Progenitor cell of endocrine pancreas (in vitro differentiated cells): Measurements from ENCODE around the gene DGLUCY. TPM values are rescaled to one million over a fixed set of nuclear protein-coding genes. Genes with fewer than 3 reads are reported as not detected.
A peak's percentile ranks its signal among the peaks of the same experiment; 100 is the strongest.
"Not testable (repeated sequence)": the region's sequence is repeated elsewhere in the genome, so short reads cannot be mapped to it uniquely, and the experiment has no call there.

Experiments used
- DNase-seq: peaks from one replicate; pipeline ENCODE4 v3.0.0; 2021; ENCODE audit warnings: low spot score; ENCODE audit not compliant: unreplicated experiment
- H3K27ac Mint-ChIP-seq: 2 replicates; pipeline ENCODE4 v1.8.0; 2021; ENCODE audit warnings: mild to moderate bottlenecking, moderate library complexity, mixed read lengths
- H3K27me3 Mint-ChIP-seq: 2 replicates; pipeline ENCODE4 v1.8.0; 2021; ENCODE audit warnings: mixed read lengths
- H3K36me3 Mint-ChIP-seq: 2 replicates; pipeline ENCODE4 v1.8.0; 2022; ENCODE audit warnings: mixed read lengths; ENCODE audit not compliant: insufficient read depth
- H3K4me1 Mint-ChIP-seq: 2 replicates; pipeline ENCODE4 v1.8.0; 2021; ENCODE audit warnings: low read depth, mixed read lengths
- H3K4me3 Mint-ChIP-seq: 2 replicates; pipeline ENCODE4 v1.8.0; 2021; ENCODE audit warnings: low read depth, mild to moderate bottlenecking, moderate library complexity, mixed read lengths
- H3K9me3 Mint-ChIP-seq: 2 replicates; pipeline ENCODE4 v1.8.0; 2021; ENCODE audit warnings: low read depth, mixed read lengths
- total RNA-seq: library from RNA; stranded (reverse); gene quantifications from 2 replicates; pipeline ENCODE4 v1.2.1, GENCODE V29; 2021
- TF ChIP-seq, protein P1 (sequence below): fragments of 200-600 bp; sonication (generic); IDR thresholded peaks from one replicate; pipeline ENCODE4 v1.5.0; 2021; ENCODE audit warnings: antibody characterized with exemption, mild to moderate bottlenecking; ENCODE audit not compliant: unreplicated experiment

Gene DGLUCY
- total RNA-seq, 1 donor from 2014 or later = 83.3 TPM

DNA sequence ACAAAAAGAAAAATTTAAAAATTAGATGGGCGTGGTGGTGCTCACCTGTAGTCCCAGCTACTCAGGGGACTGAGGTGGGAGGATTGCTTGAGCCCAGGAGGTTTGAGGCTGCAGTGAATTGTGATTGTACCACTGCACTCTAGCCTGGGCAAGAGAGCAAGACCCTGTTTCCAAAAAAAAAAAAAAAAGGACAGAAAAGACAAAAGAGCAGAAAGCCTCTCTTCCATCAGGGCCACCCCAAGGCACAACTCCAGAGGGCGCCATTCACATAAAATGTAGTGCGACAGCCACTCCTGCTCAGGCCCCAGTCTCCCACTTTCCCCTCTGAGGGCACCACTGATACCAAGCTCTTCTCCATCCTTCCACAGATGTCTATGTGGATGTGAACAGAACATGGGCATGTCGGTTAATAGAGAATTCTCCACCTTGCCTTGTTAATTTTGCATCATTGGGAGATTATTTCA lies 41.8 kb downstream of the DGLUCY start:
- Mint-ChIP-seq H3K4me3 (no peak overlapping the region), H3K36me3 (peaks cover 9% of the 10 kb centered on the region), H3K27me3 (no peaks in the 10 kb centered on the region), H3K27ac (no peak overlapping the region), H3K9me3 (no peaks in the 10 kb centered on the region), H3K4me1 (peaks cover 3% of the 10 kb centered on the region)
- TF ChIP-seq, protein P1, sequence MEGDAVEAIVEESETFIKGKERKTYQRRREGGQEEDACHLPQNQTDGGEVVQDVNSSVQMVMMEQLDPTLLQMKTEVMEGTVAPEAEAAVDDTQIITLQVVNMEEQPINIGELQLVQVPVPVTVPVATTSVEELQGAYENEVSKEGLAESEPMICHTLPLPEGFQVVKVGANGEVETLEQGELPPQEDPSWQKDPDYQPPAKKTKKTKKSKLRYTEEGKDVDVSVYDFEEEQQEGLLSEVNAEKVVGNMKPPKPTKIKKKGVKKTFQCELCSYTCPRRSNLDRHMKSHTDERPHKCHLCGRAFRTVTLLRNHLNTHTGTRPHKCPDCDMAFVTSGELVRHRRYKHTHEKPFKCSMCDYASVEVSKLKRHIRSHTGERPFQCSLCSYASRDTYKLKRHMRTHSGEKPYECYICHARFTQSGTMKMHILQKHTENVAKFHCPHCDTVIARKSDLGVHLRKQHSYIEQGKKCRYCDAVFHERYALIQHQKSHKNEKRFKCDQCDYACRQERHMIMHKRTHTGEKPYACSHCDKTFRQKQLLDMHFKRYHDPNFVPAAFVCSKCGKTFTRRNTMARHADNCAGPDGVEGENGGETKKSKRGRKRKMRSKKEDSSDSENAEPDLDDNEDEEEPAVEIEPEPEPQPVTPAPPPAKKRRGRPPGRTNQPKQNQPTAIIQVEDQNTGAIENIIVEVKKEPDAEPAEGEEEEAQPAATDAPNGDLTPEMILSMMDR = peak; percentile 17
- no peak for DNase-seq

DNA sequence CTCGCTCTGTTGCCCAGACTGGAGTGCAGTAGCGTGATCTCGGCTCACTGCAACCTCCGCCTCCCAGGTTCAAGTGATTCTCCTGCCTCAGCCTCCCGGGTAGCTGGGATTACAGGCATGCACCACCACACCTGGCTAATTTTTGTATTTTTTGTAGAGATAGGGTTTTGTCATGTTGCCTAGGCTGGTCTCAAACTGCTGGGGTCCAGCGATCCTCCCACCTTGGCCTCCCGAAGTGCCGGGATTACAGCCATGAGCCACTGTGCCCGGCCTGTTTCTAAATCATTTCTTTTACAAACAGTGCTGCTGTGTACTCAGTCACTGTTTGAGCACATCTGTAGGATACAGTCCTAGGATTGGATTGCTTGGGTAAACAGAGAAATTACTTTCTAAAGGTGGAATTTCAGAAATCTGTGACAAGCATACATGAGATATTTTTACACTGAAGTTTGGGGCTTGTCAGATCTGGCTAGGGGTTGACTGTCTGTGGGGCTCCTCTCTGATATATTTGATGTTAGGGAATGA lies 42.3 kb downstream of the DGLUCY start:
- H3K4me1 Mint-ChIP-seq, H3K9me3 Mint-ChIP-seq, H3K27ac Mint-ChIP-seq: not testable (repeated sequence)

DNA sequence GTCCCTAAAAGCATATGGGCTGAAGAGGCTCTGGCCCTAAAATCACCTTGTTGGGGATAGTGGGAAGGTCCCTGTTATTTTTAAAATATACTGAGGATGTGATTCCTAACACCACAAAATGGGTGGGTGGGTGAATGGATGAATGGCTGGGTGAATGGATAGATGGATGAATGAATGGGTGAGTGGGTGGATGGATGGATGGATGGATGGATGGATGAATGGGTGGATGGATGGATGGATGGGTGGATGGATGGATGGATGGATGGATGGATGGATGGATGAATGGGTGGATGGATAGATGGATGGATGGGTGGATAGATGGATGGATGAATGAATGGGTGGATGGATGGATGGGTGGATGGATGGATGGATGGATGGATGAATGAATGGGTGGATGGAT lies 43.0 kb downstream of the DGLUCY start:
- H3K27ac Mint-ChIP-seq, H3K9me3 Mint-ChIP-seq, H3K4me1 Mint-ChIP-seq, DNase-seq, H3K27me3 Mint-ChIP-seq, H3K4me3 Mint-ChIP-seq: not testable (repeated sequence)
- peaks cover 13% of the 10 kb centered on the region for H3K36me3 Mint-ChIP-seq

More for the DNA sequence above, 42.3 kb downstream of the DGLUCY start:
- H3K36me3 Mint-ChIP-seq, H3K4me3 Mint-ChIP-seq, DNase-seq, H3K27me3 Mint-ChIP-seq: not testable (repeated sequence)

DNA sequence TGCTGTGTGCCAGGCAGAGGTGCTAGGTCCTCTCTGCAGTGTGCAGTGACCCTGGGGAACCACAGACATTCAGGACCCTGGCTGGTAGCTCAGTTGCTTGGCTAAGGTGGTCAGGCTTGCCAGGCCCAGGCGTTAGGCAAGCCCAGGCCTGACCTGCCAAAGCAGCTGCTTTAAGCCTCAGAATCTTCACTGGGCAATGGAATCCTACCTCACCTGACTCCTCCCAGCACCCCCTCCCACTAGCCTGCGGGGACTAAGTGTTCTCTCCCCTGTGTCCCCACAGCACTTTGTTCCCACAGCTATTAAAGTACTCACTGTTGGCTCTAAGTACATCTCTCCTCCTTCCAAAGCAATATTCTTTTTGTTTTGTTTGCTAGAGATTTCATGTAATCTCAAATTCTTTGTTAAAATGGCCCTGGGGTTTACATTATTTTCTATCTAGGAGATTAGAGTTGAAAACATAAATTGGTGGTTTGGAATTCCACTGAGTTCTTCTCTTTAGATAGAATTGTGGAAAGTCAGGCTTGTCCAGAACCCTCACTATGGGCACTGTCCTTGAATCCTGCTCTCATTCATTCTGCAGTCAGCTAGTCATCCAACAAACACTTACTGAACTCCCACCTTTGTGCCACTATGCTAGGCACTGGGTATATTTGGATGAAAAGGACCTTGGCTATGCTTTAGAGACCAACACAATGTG lies 44.4 kb downstream of the DGLUCY start:
- TF ChIP-seq, protein P1 = no peak
- DNase-seq = no peak
- Mint-ChIP-seq H3K27ac (peak overlapping the region; percentile 5), H3K9me3 (no peaks in the 10 kb centered on the region), H3K4me1 (peaks cover 3% of the 10 kb centered on the region), H3K27me3 (no peaks in the 10 kb centered on the region), H3K4me3 (no peak overlapping the region), H3K36me3 (peaks cover 16% of the 10 kb centered on the region)

DNA sequence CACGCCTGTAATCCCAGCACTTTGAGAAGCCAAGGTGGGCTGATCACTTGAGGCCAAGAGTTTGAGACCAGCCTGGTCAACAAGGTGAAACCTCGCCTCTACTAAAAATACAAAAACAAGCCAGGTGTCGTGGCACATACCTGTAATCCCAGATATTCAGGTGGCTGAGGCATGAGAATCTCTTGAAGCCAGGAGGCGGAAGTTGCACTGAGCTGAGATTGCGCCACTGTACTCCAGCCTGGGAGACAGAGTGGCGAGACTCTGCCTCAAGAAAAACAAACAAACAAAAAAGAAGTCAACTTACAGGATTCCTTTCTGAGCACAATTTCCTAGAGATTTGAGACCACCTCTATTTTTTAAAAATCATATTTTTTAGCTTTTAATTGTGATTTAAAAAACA lies 45.3 kb downstream of the DGLUCY start:
- TF ChIP-seq, protein P1 = no peak
- H3K27ac Mint-ChIP-seq = no peak overlapping the region
- no peak for DNase-seq
- H3K9me3 Mint-ChIP-seq = no peaks in the 10 kb centered on the region
- peaks cover 3% of the 10 kb centered on the region for H3K4me1 Mint-ChIP-seq
- H3K36me3 Mint-ChIP-seq = peaks cover 16% of the 10 kb centered on the region
- H3K27me3 Mint-ChIP-seq = no peaks in the 10 kb centered on the region
- H3K4me3 Mint-ChIP-seq = no peak overlapping the region

DNA sequence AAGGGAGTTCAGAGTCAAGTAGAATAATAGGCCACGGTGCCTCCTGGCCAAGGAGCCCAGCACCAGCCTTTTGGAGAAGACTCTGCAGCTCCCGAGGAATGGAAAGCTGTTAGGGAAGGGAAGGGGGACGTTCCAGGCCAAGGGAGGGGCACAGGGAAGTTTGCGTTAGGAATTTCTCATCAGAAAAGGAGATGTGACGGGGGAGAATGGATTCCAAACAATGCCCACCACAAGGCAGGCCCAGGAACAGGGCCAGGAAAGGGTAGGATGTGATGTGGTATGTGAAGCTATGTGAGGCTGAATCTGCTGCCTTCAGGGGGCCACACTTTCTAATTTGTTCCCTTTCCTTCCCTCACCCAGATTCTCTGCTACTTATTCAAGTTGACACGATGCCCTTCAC lies 46.0 kb downstream of the DGLUCY start:
- no peaks in the 10 kb centered on the region for H3K27me3 Mint-ChIP-seq
- no peak for DNase-seq
- H3K36me3 Mint-ChIP-seq = peaks cover 16% of the 10 kb centered on the region
- H3K4me1 Mint-ChIP-seq = peaks cover 2% of the 10 kb centered on the region
- H3K4me3 Mint-ChIP-seq = no peak overlapping the region
- TF ChIP-seq, protein P1 = no peak
- H3K27ac Mint-ChIP-seq = no peak overlapping the region
- no peaks in the 10 kb centered on the region for H3K9me3 Mint-ChIP-seq
